Umbilical cord (tissue), 2 donors: ENCODE data around the gene MAP4K4. TPM values are rescaled to one million over a fixed set of nuclear protein-coding genes. Genes with fewer than 3 reads are reported as not detected.

Experiments
- DNase-seq: peaks from one replicate; pipeline ENCODE4 v3.0.0-alpha.2; 2015; ENCODE audit warnings: low spot score
- total RNA-seq: library from RNA; depleted of rRNA; stranded (reverse); fragments of >200 nt; gene quantifications from one replicate; pipeline ENCODE4 v1.2.3, GENCODE V29; 2014; ENCODE audit warnings: low replicate concordance; ENCODE audit not compliant: insufficient read depth

MAP4K4 gene
- total RNA-seq, 1 donor from 2014 or later: 79.7 TPM

DNA sequence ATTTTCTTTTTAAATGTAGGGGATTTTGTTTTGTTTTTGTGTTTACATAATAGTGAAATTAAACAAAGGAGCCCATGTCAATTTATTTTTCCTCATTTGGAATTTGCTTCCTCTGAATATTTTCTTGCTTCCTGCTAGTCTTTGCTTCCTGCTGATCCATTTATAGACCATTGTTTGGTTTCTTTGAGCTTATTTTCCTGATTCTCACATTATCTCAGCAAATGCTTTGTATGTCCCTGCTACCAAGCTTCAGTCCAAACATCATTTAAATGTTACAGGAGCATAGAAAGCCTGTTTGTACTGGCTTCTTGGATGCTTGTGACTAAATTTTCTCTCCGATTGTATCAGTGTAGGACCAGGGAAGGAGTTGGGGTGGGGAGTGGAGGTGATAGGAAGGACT, 166.9 kb downstream of the MAP4K4 start:
- DNase-seq: no peak

DNA sequence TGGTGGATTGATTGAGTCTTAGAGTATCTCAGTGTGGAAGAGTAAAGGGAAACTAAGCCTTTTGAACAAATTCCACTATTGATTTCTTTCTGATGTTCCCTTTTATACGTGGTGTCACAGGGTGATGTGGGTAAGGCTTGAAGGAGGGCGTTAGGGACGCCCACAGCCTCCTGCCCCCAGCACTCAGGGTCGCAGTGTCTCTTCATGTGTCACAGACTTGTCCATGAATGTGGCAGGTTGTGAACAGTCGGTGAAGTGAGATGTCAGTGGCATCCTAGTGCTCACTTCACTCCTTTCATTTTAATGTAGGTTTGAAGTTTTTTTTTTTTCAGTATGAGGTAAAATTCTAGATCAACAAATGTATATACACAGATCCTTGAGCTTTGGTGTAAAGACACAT, 171.0 kb downstream of the MAP4K4 start:
- no peak for DNase-seq

DNA sequence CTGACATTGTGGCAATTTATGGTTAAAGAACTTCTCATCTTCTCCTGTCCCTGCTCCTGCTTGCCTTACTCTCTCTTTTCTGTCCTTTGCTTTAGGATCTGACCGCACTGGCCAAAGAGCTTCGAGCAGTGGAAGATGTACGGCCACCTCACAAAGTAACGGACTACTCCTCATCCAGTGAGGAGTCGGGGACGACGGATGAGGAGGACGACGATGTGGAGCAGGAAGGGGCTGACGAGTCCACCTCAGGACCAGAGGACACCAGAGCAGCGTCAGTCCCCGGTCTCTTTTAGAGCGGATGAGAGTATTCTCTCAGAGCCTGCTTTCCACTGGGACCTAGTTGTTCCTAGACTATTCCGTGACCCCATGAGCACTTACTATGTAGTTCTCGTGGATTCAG, 172.0 kb downstream of the MAP4K4 start:
- no peak for DNase-seq

- DNase-seq: no peak
Observed at GRCh38 chr2:101870444-101870843, 172.9 kb downstream of the MAP4K4 start.

GRCh38 chr2:101871480-101871879, 174.0 kb downstream of the MAP4K4 start:
- DNase-seq: no peak

DNA sequence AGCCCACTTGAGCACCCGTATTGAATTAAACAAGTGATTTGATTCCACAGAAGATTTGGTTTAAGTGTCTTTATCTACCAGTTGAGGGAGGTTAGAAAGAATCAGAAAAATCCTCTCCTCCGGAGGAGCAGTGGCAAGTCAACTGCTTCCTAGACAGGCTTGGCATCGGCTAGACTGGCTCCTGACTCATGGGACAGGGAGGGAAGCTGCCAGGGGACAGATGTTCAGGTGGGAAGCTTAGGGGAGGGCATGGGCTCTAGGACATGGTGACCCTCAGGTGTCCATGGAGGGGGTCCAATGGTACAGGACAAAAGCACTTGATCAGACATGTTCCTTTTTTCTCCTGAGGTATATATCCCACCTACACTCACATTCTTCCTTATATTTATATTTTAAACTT, 175.0 kb downstream of the MAP4K4 start:
- DNase-seq: no peak

DNA sequence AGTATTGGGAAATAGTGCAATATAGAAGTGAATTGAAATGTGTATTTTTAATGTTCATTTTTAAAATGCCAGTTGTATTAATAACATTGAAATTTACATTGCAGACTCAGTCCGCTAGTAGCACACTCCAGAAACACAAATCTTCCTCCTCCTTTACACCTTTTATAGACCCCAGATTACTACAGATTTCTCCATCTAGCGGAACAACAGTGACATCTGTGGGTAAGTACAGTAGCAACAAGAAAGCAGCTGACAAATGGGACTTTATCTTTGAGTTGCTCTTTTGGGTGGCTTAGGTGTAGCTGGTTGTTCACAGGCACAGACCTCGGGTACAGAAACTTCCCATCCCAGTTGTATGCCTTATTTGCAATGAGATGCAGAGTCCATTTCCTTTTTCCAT, 176.0 kb downstream of the MAP4K4 start:
- no peak for DNase-seq

DNA sequence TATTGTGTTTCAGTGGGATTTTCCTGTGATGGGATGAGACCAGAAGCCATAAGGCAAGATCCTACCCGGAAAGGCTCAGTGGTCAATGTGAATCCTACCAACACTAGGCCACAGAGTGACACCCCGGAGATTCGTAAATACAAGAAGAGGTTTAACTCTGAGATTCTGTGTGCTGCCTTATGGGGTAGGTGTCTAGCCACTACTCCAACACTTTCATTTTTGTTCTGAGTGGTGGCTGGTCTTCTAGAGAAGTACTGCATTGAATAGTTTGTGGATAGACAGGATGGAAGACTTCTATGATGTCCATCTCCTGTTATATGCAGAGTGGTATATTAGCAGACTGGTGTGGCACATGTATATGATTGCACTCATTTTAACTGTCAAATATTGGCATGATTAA, 176.6 kb downstream of the MAP4K4 start:
- DNase-seq: no peak

GRCh38 chr2:101879466-101879865, 182.0 kb downstream of the MAP4K4 start:
- no peak for DNase-seq

DNA sequence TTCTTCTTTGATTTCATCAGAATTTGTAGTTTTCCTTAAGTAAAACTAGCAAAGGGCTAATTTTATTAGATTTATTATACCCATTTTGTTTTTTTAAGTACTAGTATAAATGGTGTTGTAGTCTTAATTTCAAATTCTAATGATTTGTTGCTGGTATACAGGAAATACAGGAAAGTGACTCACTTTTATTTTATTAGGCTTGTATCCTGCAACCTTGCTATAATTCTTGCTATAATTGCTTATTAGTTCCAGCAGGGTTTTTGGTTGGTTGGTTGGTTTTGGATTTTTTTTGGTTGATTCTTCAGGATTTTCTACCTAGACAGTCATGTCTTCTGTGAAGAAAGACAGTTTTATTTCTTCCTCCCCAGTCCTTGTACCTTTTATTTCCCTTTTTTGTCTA, 183.6 kb downstream of the MAP4K4 start:
- no peak for DNase-seq

DNA sequence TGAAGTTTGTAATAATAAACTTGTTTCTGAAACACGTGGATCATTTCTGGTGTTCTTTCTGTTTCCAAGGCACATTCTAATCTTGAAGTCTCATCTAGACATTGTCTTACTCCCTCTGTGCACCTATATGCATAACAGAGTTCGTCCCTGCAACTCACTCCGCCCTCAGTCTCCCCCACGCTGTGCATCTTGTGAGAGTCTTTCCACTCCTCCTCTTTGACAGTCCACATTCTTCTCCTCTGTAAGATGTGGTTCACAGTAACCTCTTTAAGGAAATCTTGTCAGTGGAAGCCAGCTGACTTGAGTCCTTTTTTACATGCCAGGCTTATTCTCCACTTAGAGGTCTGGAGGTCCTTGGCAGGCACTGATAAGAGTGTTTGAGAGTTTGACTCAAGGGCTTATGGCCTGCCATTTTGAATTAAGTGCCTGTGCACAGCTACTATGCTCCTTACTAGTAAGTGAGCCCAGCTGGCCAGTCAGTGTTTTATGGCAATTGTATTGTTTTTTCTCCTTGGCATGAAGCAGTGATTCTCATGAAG, 185.3 kb downstream of the MAP4K4 start:
- peak; percentile 70 for DNase-seq

GRCh38 chr2:101883860-101884259, 186.4 kb downstream of the MAP4K4 start:
- DNase-seq: no peak

DNA sequence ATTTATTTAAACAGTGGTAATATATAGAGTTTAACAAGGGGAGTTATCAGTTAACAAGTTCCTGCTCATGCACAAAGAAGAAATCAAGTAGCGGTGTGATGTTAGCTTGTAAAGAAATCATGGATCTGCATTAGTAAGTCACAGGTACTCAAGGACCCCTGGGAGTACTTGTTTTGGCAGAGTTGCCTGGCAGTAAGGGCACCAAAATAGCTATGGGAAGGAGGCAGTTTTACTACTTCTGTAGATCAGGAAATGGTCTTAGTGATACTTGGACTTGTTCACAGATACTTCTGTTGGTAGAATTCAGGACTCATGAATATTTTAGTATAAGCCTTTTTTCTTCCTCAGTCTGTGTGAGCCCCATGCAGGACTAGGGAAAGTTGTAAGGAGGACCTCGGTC, 186.9 kb downstream of the MAP4K4 start:
- DNase-seq: no peak

DNA sequence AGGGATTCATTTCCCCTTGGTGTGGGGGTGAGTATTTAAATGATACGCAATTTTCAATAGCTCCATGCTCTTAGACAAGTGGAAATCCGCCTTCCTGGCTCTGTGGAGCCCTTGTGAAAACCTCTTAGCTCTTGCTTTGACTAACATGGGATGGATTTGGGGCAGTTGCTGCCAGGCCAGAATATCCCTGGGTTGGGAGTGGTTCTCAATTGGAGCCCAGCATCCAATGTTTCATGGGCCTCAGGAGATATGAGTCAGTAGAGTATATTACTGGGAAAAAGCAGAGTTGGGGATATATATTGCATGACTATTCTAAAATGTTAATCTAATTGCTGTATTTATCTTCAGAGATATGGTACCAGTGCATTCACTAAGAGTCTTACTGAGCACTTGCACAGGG, 189.8 kb downstream of the MAP4K4 start:
- DNase-seq: no peak

DNA sequence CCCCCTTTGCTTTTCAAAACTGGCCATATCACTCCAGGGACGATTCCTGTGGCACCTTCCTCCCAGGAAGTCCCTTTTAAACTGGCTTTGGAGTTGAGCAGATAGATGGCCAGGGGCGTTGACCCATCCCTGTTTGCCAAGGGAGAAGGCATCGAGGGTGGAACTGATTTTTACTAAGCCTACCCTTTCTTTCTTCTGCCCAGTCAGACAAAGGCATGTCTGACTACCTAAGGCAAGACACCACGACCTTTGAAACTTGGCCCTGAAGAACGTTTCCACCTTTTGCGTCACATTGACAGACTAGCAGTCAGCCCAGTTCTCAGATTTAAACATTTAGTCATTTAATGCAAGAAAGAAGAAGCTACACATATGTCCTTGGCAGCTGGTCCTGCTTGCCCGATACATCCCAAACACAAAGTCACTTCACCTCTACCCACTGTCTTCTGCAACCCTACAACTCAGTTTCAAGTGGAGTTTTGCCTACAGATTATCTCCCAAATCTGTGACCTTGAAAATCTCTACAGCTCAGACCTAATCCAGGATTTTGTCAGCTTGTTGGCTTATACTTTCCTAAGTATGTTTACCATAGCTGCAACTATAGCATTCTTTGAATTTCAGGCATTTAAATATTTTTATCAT, 192.1 kb downstream of the MAP4K4 start:
- DNase-seq: no peak

DNA sequence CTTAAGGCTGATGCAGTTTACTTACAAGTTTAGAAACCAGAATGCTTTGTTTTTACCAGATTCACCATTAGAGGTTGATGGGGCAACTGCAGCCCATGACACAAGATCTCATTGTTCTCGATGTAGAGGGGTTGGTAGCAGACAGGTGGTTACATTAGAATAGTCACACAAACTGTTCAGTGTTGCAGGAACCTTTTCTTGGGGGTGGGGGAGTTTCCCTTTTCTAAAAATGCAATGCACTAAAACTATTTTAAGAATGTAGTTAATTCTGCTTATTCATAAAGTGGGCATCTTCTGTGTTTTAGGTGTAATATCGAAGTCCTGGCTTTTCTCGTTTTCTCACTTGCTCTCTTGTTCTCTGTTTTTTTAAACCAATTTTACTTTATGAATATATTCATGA, 194.9 kb downstream of the MAP4K4 start:
- no peak for DNase-seq

- no peak for DNase-seq
Observed at GRCh38 chr2:101893681-101894381, 196.3 kb downstream of the MAP4K4 start.

- no peak for DNase-seq
Observed at GRCh38 chr2:101895039-101895438, 197.5 kb downstream of the MAP4K4 start.

DNA sequence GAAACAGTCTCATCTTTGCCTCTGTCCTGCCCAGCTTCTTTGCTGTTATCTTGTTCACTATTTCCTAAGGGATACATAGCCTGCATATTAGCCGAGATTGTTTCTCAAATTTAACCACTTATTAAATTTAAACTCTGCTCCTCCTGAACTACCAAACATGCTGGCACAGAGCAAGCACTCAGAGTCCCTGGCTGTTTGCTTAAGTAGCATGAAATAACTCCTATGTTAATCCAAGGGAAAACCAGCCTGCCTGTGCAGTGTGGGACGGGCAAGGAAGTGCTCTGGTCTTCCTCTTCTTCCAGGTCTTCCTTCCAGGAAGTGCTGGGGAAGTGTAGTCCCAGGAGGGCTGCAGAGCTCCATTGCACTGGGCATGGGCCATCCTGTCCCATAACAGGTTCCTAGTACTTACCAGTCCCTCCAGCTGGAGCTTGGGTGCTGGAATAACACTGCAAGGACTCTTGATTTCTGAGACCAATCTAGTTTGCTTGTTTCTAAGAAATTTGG, 198.4 kb downstream of the MAP4K4 start:
- no peak for DNase-seq

DNA sequence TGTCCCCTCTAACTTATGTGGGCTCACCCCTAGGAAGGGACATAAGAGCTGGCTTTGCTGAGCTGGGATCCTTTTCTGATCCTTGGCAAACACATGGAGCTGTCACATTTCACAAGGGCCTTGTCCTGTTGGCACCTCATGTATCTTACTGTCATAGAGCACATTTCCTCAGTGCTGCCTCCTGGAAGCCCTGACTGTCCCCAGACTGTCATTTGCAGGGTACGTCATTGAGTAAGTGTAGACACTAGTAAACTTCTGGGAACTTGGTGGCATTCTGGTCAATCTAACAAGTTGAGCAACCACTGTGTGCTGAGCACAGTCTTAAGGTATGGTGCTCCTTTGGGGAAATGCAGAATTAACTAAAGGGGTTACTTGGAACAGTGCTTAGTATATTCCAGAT, 199.8 kb downstream of the MAP4K4 start:
- DNase-seq: no peak

DNA sequence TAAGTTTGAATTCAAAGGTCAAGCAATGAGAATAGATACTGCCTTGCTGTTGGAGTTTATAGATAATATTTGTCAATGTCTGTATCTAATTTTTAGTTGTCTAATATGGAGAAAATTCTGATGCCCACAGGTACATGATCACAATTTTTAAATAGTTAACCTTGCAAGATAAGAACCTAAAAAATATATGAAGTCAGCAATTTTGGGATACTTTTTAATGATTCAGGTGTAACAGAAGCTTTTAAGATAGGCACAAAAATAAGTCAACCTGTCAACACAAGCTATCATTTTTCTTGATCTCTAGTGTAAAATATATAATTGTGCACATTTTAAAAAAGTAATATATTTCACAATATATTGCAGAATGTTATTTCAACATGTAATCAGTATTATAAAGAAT, 201.8 kb downstream of the MAP4K4 start:
- DNase-seq: no peak

- no peak for DNase-seq
Observed at GRCh38 chr2:101899871-101900270, 202.4 kb downstream of the MAP4K4 start.

- DNase-seq: no peak
Observed at GRCh38 chr2:101900375-101900774, 202.9 kb downstream of the MAP4K4 start.
